ENCODE data around the gene CAMTA1. TPM values are rescaled to one million over a fixed set of nuclear protein-coding genes. Genes with fewer than 3 reads are reported as not detected.

The CAMTA1 gene
- polyA plus RNA-seq, 1 experiment: 23.1 TPM

GRCh38 chr1:7177021-7177420, 391.8 kb downstream of the CAMTA1 start:
- Histone ChIP-seq H3K4me3 (ENCODE audit: low read depth, low read length) (no peak overlapping the region), H3K36me3 (ENCODE audit: control insufficient read depth, insufficient read depth, low read length) (no peaks in the 10 kb centered on the region), H3K27me3 (ENCODE audit: control insufficient read depth, insufficient read depth, low read length) (peaks cover 2% of the 10 kb centered on the region; the same call in 1 of the 2 replicates)
- ChIA-PET CTCF (no interaction called here), POLR2A (no interaction called here)
- DNase-seq (ENCODE audit: low read depth): no peak
- no peak for TF ChIP-seq CTCF (IDR thresholded peaks at IDR 0.05; ENCODE audit: insufficient read depth, low read depth, low read length)

- no peak for TF ChIP-seq CTCF (IDR thresholded peaks at IDR 0.05; ENCODE audit: insufficient read depth, low read depth, low read length)
- H3K4me3 ChIP-seq (ENCODE audit: low read depth, low read length): no peak overlapping the region
- no peaks in the 10 kb centered on the region for H3K36me3 ChIP-seq (ENCODE audit: control insufficient read depth, insufficient read depth, low read length)
- CTCF ChIA-PET: no interaction called here
- POLR2A ChIA-PET: no interaction called here
- H3K27me3 ChIP-seq (ENCODE audit: control insufficient read depth, insufficient read depth, low read length): no peaks in the 10 kb centered on the region; the same call in 1 of the 2 replicates
- DNase-seq (ENCODE audit: low read depth): no peak
These were observed 392.3 kb downstream of the CAMTA1 start for GRCh38 chr1:7177438-7178146.

- POLR2A ChIA-PET: no interaction called here
- Histone ChIP-seq H3K36me3 (ENCODE audit: control insufficient read depth, insufficient read depth, low read length) (no peaks in the 10 kb centered on the region), H3K4me3 (ENCODE audit: low read depth, low read length) (no peak overlapping the region), H3K27me3 (ENCODE audit: control insufficient read depth, insufficient read depth, low read length) (no peaks in the 10 kb centered on the region)
- no peak for TF ChIP-seq CTCF (IDR thresholded peaks at IDR 0.05; ENCODE audit: insufficient read depth, low read depth, low read length)
- no peak for DNase-seq (ENCODE audit: low read depth)
- CTCF ChIA-PET: no interaction called here
These were observed 393.1 kb downstream of the CAMTA1 start for GRCh38 chr1:7178336-7178735.

GRCh38 chr1:7178741-7179140, 393.5 kb downstream of the CAMTA1 start:
- DNase-seq (ENCODE audit: low read depth): no peak
- no peak for TF ChIP-seq CTCF (IDR thresholded peaks at IDR 0.05; ENCODE audit: insufficient read depth, low read depth, low read length)
- H3K36me3 ChIP-seq (ENCODE audit: control insufficient read depth, insufficient read depth, low read length): no peaks in the 10 kb centered on the region
- POLR2A ChIA-PET: no interaction called here
- CTCF ChIA-PET: interaction anchor here (0.8 kb wide), 1 partner anchor 136 kb away, joined by 5 read pairs; no protein-coding TSS in a partner anchor
- no peak overlapping the region for H3K4me3 ChIP-seq (ENCODE audit: low read depth, low read length)
- no peaks in the 10 kb centered on the region for H3K27me3 ChIP-seq (ENCODE audit: control insufficient read depth, insufficient read depth, low read length)

GRCh38 chr1:7185721-7186120, 400.5 kb downstream of the CAMTA1 start:
- no peak for DNase-seq (ENCODE audit: low read depth)
- no peaks in the 10 kb centered on the region for H3K36me3 ChIP-seq (ENCODE audit: control insufficient read depth, insufficient read depth, low read length)
- POLR2A ChIA-PET: no interaction called here
- no peak overlapping the region for H3K4me3 ChIP-seq (ENCODE audit: low read depth, low read length)
- CTCF ChIA-PET: no interaction called here
- no peaks in the 10 kb centered on the region; the same call in 1 of the 2 replicates for H3K27me3 ChIP-seq (ENCODE audit: control insufficient read depth, insufficient read depth, low read length)
- TF ChIP-seq CTCF (IDR thresholded peaks at IDR 0.05; ENCODE audit: insufficient read depth, low read depth, low read length): no peak
